GM10266 (cell line): Measurements from ENCODE around the gene PLK2.

Experiments used
- DNase-seq: peaks from one replicate; pipeline ENCODE4 v3.0.0; 2012; ENCODE audit errors: extremely low spot score
- CTCF ChIP-seq: IDR thresholded peaks from 2 replicates; pipeline ENCODE4 v1.5.1; 2012; ENCODE audit warnings: mild to moderate bottlenecking, low read depth; ENCODE audit not compliant: control insufficient read depth, insufficient read depth; ENCODE audit errors: missing control alignments

PLK2 gene

GRCh38 chr5:58501778-58502417 is 42.0 kb upstream of the PLK2 start:
- TF ChIP-seq CTCF = no peak
- DNase-seq = no peak

GRCh38 chr5:58499941-58500340 is 40.1 kb upstream of the PLK2 start:
- no peak for DNase-seq
- TF ChIP-seq CTCF = no peak

GRCh38 chr5:58499231-58499630 is 39.3 kb upstream of the PLK2 start:
- DNase-seq = no peak
- no peak for TF ChIP-seq CTCF

- no peak for DNase-seq
- peak; percentile 41 for TF ChIP-seq CTCF
Measured at GRCh38 chr5:58498340-58498942, 38.6 kb upstream of the PLK2 start.

- no peak for DNase-seq
Measured at GRCh38 chr5:58497921-58498320, 38.0 kb upstream of the PLK2 start.

GRCh38 chr5:58497386-58497785 is 37.5 kb upstream of the PLK2 start:
- no peak for TF ChIP-seq CTCF
- DNase-seq = no peak

More at GRCh38 chr5:58497921-58498320, 38.0 kb upstream of the PLK2 start:
- no peak for TF ChIP-seq CTCF

- DNase-seq = no peak
- TF ChIP-seq CTCF = no peak
Measured at GRCh38 chr5:58496488-58496887, 36.6 kb upstream of the PLK2 start.
